Upper lobe of right lung (tissue), 1 donor: Measurements from ENCODE around the gene COX10. TPM values are rescaled to one million over a fixed set of nuclear protein-coding genes. Genes with fewer than 3 reads are reported as not detected.
"Not testable (repeated sequence)": the region's sequence is repeated elsewhere in the genome, so short reads cannot be mapped to it uniquely, and the experiment has no call there.

ENCODE experiments used
- ATAC-seq: fragments of 200-7000 bp; cut with Tn5 transposase; one replicate; pipeline ENCODE4 v1.9.1; 2020; ENCODE audit warnings: mild to moderate bottlenecking, moderate library complexity
- DNase-seq: peaks from one replicate; pipeline ENCODE4 v3.0.0-alpha.2; 2020
- H3K27ac ChIP-seq: fragments of 200-600 bp; one replicate; pipeline ENCODE4 v1.8.0; 2022
- H3K27me3 ChIP-seq: fragments of 200-600 bp; one replicate; pipeline ENCODE4 v1.8.0; 2022; ENCODE audit warnings: mild to moderate bottlenecking
- H3K36me3 ChIP-seq: fragments of 200-600 bp; one replicate; pipeline ENCODE4 v1.8.0; 2022
- H3K4me1 ChIP-seq: fragments of 200-600 bp; one replicate; pipeline ENCODE4 v1.8.0; 2022
- H3K4me3 ChIP-seq: fragments of 200-600 bp; one replicate; pipeline ENCODE4 v1.8.0; 2022; ENCODE audit warnings: mild to moderate bottlenecking
- H3K9me3 ChIP-seq: fragments of 200-600 bp; one replicate; pipeline ENCODE4 v1.8.0; 2022
- CTCF ChIP-seq: fragments of 200-600 bp; IDR thresholded peaks from one replicate; pipeline ENCODE4 v1.8.0; 2022; ENCODE audit warnings: antibody characterized with exemption
- intact Hi-C: fragments of 100-400 bp; cut with DNase I; formaldehyde crosslinking; loops from one replicate; pipeline ENCODE4 v1.11.0; 2022
- total RNA-seq: library from RNA; stranded (reverse); fragmentation: NEBNext Ultra II Directional; extraction: Animal tissue kit (Norgen Biotek cat#: 25700); gene quantifications from one replicate; pipeline ENCODE4 v1.2.1, GENCODE V29; 2021
- donor health status: DM: no; HTN: yes; CAD: no; lungs with severe emphysema.

COX10 gene
- total RNA-seq, 1 donor from 2014 or later: 13.5 TPM

DNA sequence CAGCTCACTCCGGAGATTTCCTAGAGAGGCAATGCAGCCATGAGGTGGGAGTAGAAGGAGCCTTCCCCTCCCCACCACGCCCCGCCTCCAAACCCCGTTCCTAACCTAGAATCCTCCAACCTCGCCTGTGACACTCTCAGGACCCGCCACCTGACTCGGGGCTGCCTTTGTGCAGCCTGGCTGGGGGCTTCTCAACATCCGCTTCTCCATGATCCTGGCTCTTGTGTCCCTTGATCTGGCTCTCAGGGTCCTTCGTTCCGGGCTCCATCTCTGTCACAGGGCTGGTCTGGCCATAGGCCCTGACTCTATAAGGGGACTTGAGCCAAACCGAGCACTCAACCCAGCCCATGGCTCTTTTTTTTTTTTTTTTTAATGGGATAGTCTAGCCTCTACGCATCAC, 143.1 kb downstream of the COX10 start:
- Histone ChIP-seq H3K36me3 (no peaks in the 10 kb centered on the region), H3K9me3 (no peaks in the 10 kb centered on the region), H3K27me3 (no peaks in the 10 kb centered on the region), H3K4me3 (no peak overlapping the region), H3K4me1 (no peaks in the 10 kb centered on the region), H3K27ac (no peak overlapping the region)
- no peak for ATAC-seq
- TF ChIP-seq CTCF: no peak
- intact Hi-C loops: no loop called here
- no peak for DNase-seq

- ATAC-seq (no peak), DNase-seq (no peak)
- no peak for TF ChIP-seq CTCF
- Histone ChIP-seq H3K27ac (no peak overlapping the region), H3K36me3 (no peaks in the 10 kb centered on the region), H3K4me1 (no peaks in the 10 kb centered on the region), H3K4me3 (no peak overlapping the region), H3K27me3 (no peaks in the 10 kb centered on the region), H3K9me3 (no peaks in the 10 kb centered on the region)
- intact Hi-C loops: no loop called here
Measured at GRCh38 chr17:14214271-14214670, 145.0 kb downstream of the COX10 start.

DNA sequence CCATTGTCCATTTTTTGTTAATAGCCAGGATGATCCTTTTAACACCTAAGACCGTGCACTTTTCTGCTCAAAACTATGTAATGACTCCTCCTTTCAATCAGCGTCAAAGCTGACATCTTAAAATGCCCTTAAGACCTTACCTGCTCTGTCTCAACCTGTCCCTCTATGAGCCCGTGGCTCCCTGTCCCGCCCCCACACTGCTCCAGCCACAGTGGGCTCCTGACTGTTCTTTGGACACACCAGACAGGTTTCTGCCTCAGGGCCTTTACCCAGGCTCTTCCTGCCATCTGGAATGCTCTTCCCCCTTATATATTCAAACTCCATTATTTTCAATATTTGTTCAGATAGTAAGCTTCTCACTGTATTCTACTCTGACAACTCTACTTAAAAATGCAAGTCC, 153.3 kb downstream of the COX10 start:
- no peak for TF ChIP-seq CTCF
- intact Hi-C loops: no loop called here
- Histone ChIP-seq H3K9me3 (no peaks in the 10 kb centered on the region), H3K4me1 (no peaks in the 10 kb centered on the region), H3K27ac (no peak overlapping the region), H3K4me3 (no peak overlapping the region), H3K27me3 (no peaks in the 10 kb centered on the region), H3K36me3 (no peaks in the 10 kb centered on the region)
- ATAC-seq: no peak
- DNase-seq: no peak

DNA sequence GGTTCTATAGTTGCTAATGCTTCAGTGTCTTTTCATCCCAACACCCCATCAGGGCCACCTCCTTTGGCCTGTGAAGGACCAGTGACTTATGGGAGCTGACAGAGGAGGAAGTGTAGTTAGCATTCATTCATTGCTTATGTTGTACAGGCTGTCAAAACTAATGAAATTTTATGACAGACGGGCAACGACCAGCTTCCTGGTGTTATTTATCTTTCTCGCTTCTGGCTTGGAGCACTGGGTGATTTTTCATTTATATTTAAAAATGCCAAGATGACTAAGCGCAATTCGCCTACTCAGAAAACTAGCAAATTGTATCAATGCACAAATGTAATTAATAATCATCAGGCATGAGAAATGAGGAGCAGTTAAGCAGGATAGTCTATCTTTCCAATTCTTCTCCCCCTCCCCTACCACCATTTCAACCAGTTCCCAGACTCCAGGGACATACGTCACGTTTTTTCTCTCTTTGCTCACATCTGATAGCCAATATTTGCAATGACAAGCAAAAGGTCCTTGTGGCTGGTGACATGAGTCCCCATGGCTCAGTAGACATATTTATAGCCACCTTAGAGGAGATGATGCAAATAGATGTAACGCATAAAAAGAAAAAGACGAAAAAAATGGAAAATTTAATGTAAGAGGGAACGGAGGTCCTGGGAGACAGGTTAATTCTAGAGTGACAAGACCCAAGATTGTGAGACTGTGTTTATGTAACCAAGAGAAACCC, 156.1 kb downstream of the COX10 start:
- ATAC-seq: no peak
- intact Hi-C loops: no loop called here
- no peak for TF ChIP-seq CTCF

DNA sequence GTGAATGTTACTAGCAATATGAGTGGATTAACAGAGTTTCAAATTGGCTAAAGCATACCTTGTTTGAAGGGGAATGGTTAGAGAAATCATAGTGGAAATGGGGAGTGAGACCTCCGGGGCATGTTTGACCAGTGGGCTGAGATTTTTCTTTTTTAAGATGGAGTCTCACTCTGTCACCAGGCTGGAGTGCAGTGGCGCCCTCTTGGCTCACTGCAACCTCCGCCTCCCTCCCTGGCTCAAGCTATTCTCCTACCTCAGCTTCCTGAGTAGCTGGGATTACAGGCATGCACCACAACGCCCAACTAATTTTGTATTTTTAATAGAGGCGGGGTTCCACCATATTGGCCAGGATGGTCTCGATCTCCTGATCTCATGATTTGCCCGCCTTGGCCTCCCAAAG, 157.7 kb downstream of the COX10 start:
- Histone ChIP-seq H3K27ac (no peak overlapping the region), H3K27me3 (no peaks in the 10 kb centered on the region), H3K9me3 (no peaks in the 10 kb centered on the region), H3K4me3 (no peak overlapping the region), H3K36me3 (no peaks in the 10 kb centered on the region), H3K4me1 (no peaks in the 10 kb centered on the region)
- no peak for TF ChIP-seq CTCF
- no peak for DNase-seq
- intact Hi-C loops: no loop called here
- ATAC-seq: no peak

More for the DNA sequence above, 156.1 kb downstream of the COX10 start:
- no peaks in the 10 kb centered on the region for H3K36me3 ChIP-seq
- H3K4me1 ChIP-seq: no peaks in the 10 kb centered on the region
- no peak overlapping the region for H3K4me3 ChIP-seq
- no peak for DNase-seq
- H3K27ac ChIP-seq: no peak overlapping the region
- H3K9me3 ChIP-seq: no peaks in the 10 kb centered on the region
- H3K27me3 ChIP-seq: no peaks in the 10 kb centered on the region

GRCh38 chr17:14228903-14229302, 159.6 kb downstream of the COX10 start:
- no peaks in the 10 kb centered on the region for H3K27me3 ChIP-seq
- intact Hi-C loops: no loop called here
- no peak for ATAC-seq
- H3K4me1 ChIP-seq: no peaks in the 10 kb centered on the region
- TF ChIP-seq CTCF: no peak
- no peaks in the 10 kb centered on the region for H3K9me3 ChIP-seq
- H3K36me3 ChIP-seq: no peaks in the 10 kb centered on the region
- no peak for DNase-seq
- no peak overlapping the region for H3K4me3 ChIP-seq
- no peak overlapping the region for H3K27ac ChIP-seq

DNA sequence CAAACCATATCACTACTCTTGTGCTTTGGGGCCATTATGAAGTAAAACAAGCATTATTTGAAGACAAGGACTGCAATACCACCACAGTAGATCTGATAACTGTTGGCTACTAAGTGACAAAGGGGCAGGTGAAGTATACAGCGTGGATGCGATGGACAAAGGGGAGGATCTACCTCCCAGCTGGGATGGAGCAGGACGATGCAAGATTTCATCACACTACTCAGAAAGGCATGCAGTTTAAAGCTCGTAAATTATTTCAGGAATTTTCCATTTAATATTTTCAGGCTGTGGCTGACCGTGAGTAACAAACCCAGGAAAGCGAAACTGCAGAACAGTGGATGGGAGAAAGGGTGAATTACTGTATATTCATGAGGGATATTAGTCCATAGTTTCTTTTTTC, 161.9 kb downstream of the COX10 start:
- ATAC-seq, H3K4me3 ChIP-seq, H3K36me3 ChIP-seq, H3K27ac ChIP-seq, intact Hi-C loops, DNase-seq, H3K27me3 ChIP-seq, H3K9me3 ChIP-seq, H3K4me1 ChIP-seq: not testable (repeated sequence)

- intact Hi-C loops, H3K36me3 ChIP-seq, ATAC-seq, H3K4me1 ChIP-seq, H3K4me3 ChIP-seq, DNase-seq, H3K9me3 ChIP-seq, H3K27ac ChIP-seq, H3K27me3 ChIP-seq: not testable (repeated sequence)
Measured at GRCh38 chr17:14235047-14235446, 165.7 kb downstream of the COX10 start.
